HepG2 (cell line): ENCODE results near the gene EREG. TPM values are rescaled to one million over a fixed set of nuclear protein-coding genes. Genes with fewer than 3 reads are reported as not detected.

ENCODE experiments used
- ATAC-seq: fragments of 200-7000 bp; cut with Tn5 transposase; 3 replicates; pipeline ENCODE4 v1.9.1; 2020; ENCODE audit warnings: mild to moderate bottlenecking, moderate library complexity
- BruUV-seq: library from RNA; stranded (reverse); fragments of 400-500 nt; replicated peaks from 2 replicates; lab custom pipeline; 2021; lab: Mats Ljungman, UMichigan
- CTCF ChIA-PET: fragments of 300-600 bp; formaldehyde crosslinking; extraction: SDS; loops from one replicate; lab custom pipeline; 2021; ENCODE audit warnings: low total read pairs, inconsistent platforms, low intra/inter-chr PET ratio; lab: Yijun Ruan, JAX
- POLR2A ChIA-PET: fragments of 350-600 bp; sonication (Branson Sonifier 250); formaldehyde crosslinking; loops from one replicate; lab custom pipeline; 2020; ENCODE audit warnings: antibody characterized with exemption, inconsistent platforms; lab: Yijun Ruan, JAX
- DNase-seq: peaks from one replicate; pipeline ENCODE4 v3.0.0-alpha.2; 2015; ENCODE audit warnings: low spot score
- FAIRE-seq: peaks from 3 replicates; lab custom pipeline; 2011; peaks lifted over from hg19 to GRCh38; lab: Jason Lieb, UNC
- H2AFZ ChIP-seq: one replicate; pipeline ENCODE4 v1.6.1; 2011; ENCODE audit warnings: low read length, inconsistent platforms
- H3K27ac ChIP-seq: fragments of 300-600 bp; 3 replicates; pipeline ENCODE4 v1.8.0; 2011; ENCODE audit warnings: mixed run types, mild to moderate bottlenecking, mixed read lengths, low read length, inconsistent platforms; ENCODE audit not compliant: insufficient read depth; ENCODE audit errors: extremely low read length
- H3K27me3 ChIP-seq, 2 experiments: fragments of 200-600 bp in 1 of 2; 2 replicates in 1 of 2; 3 replicates in 1 of 2; pipeline versions ENCODE4 v1.6.0 to v1.8.0; 2011; ENCODE audit warnings: low read length in 2 of 2, mild to moderate bottlenecking in 2 of 2, moderate library complexity in 2 of 2, inconsistent platforms in 1 of 2; ENCODE audit not compliant: insufficient read depth in 2 of 2, control insufficient read depth in 1 of 2
- H3K36me3 ChIP-seq, 2 experiments: fragments of 200-600 bp in 1 of 2; replicated peaks in 1 of 2; 2 replicates in 1 of 2; 3 replicates in 1 of 2; pipeline versions ENCODE4 v1.5.1 to v1.8.0; 2011; ENCODE audit warnings: low read length in 2 of 2, inconsistent platforms in 1 of 2; ENCODE audit not compliant: insufficient read depth in 2 of 2, control insufficient read depth in 1 of 2
- H3K4me1 ChIP-seq: 2 replicates; pipeline ENCODE4 v1.5.1; 2012; ENCODE audit warnings: low read length, inconsistent platforms; ENCODE audit not compliant: insufficient read depth
- H3K4me2 ChIP-seq: 2 replicates; pipeline ENCODE4 v1.6.0; 2011; ENCODE audit warnings: low read depth, low read length, inconsistent platforms
- H3K4me3 ChIP-seq, 3 experiments: fragments of 200-600 bp in 1 of 3; sonication (generic), shearing (Covaris generic) in 1 of 3; replicated peaks in 1 of 3; 2 replicates each; pipeline ENCODE4 v1.5.1; 2011 to 2016; ENCODE audit warnings: low read length in 3 of 3, inconsistent platforms in 2 of 3, low read depth in 2 of 3, mild to moderate bottlenecking in 2 of 3, control low read depth in 1 of 3, mixed read lengths in 1 of 3; ENCODE audit not compliant: insufficient read depth in 1 of 3
- H3K79me2 ChIP-seq: one replicate; pipeline ENCODE4 v1.6.1; 2011; ENCODE audit warnings: low read length, inconsistent platforms; ENCODE audit not compliant: insufficient read depth
- H3K9ac ChIP-seq: 2 replicates; pipeline ENCODE4 v1.6.0; 2011; ENCODE audit warnings: mild to moderate bottlenecking, low read depth, low read length, inconsistent platforms; ENCODE audit not compliant: insufficient read depth
- H3K9me3 ChIP-seq: 2 replicates; pipeline ENCODE4 v1.5.1; 2012; ENCODE audit warnings: mild to moderate bottlenecking, low read length
- H4K20me1 ChIP-seq: 2 replicates; pipeline ENCODE4 v1.6.0; 2011; ENCODE audit warnings: inconsistent platforms, mild to moderate bottlenecking, low read length, moderate library complexity; ENCODE audit not compliant: insufficient read depth
- NFE2L2 ChIP-seq: fragments of 150-350 bp; IDR thresholded peaks from 2 replicates; pipeline ENCODE4 v1.6.1; 2014; ENCODE audit warnings: low read length
- REXO4 ChIP-seq: sonication (generic); formaldehyde crosslinking; IDR thresholded peaks from 2 replicates; pipeline ENCODE4 v1.8.0; 2022; ENCODE audit warnings: missing genetic modification reagents, mild to moderate bottlenecking, borderline replicate concordance
- SIX1 ChIP-seq: sonication (generic); formaldehyde crosslinking; IDR thresholded peaks from 2 replicates; pipeline ENCODE4 v1.4.0; 2020; ENCODE audit warnings: missing genetic modification reagents, borderline replicate concordance
- SNRNP70 ChIP-seq: fragments of 200-400 bp; formaldehyde crosslinking; IDR thresholded peaks from 2 replicates; pipeline ENCODE4 v1.6.1; 2017; ENCODE audit warnings: mild to moderate bottlenecking, low read depth, low read length, moderate library complexity
- ZBTB46 ChIP-seq: sonication (generic); formaldehyde crosslinking; IDR thresholded peaks from 2 replicates; pipeline ENCODE4 v1.4.0; 2020; ENCODE audit warnings: mild to moderate bottlenecking, missing genetic modification reagents, borderline replicate concordance
- ZNF33A ChIP-seq: sonication (generic); formaldehyde crosslinking; IDR thresholded peaks from 2 replicates; pipeline ENCODE4 v1.5.1; 2020; ENCODE audit warnings: missing genetic modification reagents, mild to moderate bottlenecking, moderate library complexity, borderline replicate concordance
- ZNF343 ChIP-seq: sonication (generic); formaldehyde crosslinking; IDR thresholded peaks from 2 replicates; pipeline ENCODE4 v1.4.0; 2020; ENCODE audit warnings: mild to moderate bottlenecking, missing genetic modification reagents
- ZNF354B ChIP-seq: sonication (generic); formaldehyde crosslinking; IDR thresholded peaks from 2 replicates; pipeline ENCODE4 v1.8.0; 2022; ENCODE audit warnings: mild to moderate bottlenecking, missing genetic modification reagents
- ZNF44 ChIP-seq: sonication (generic); formaldehyde crosslinking; IDR thresholded peaks from 2 replicates; pipeline ENCODE4 v1.5.1; 2020; ENCODE audit warnings: mild to moderate bottlenecking, missing genetic modification reagents
- WGBS: methylation state at CpG from one replicate; pipeline ENCODE4 v1.1.6; 2017; ENCODE audit warnings: low lambda C conversion rate; 5-methylcytosine and 5-hydroxymethylcytosine counted together
- in situ Hi-C: cut with HindIII; loops from 2 replicates; pipeline ENCODE4 v1.10.0; 2017; ENCODE audit warnings: low pct_unique_long_range_greater_than_20kb; ENCODE audit not compliant: extremely low pct_ligation_motif_present
- intact Hi-C: fragments of 100-400 bp; cut with micrococcal nuclease; formaldehyde crosslinking; loops from one replicate; pipeline ENCODE4 v1.10.0; 2022; ENCODE audit not compliant: unreplicated experiment
- polyA plus RNA-seq, 8 experiments: library from polyadenylated mRNA; depleted of rRNA in 3 of 8; stranded (reverse) in 7 of 8; unstranded in 1 of 8; fragments of >200 nt; fragmentation: Illumina TruSeq in 4 of 8; extraction: Trizol in 4 of 8; gene quantifications; 2 replicates each; pipeline versions ENCODE4 v1.2.1 to v1.2.3, GENCODE V29; 2011 to 2016; ENCODE audit warnings: low read depth in 4 of 8, missing spikeins in 1 of 8, mixed read lengths in 1 of 8; ENCODE audit not compliant: insufficient read depth in 1 of 8
- total RNA-seq, 5 experiments: library from RNA; depleted of rRNA; stranded (reverse); fragments of >200 nt; fragmentation: Illumina TruSeq; extraction: Trizol; gene quantifications; 2 replicates each; pipeline ENCODE4 v1.2.3, GENCODE V29; 2016; ENCODE audit warnings: low read depth in 1 of 5

EREG gene
- total and polyA plus RNA-seq, 2 of the 13 experiments (the other 11 are each of a cell fraction or from before 2014, with no cell fraction given): 0.11 to 0.13 TPM

GRCh38 chr4:74319470-74319869 lies 45.5 kb upstream of the EREG start:
- no peak overlapping the region for H3K4me2 ChIP-seq
- TF ChIP-seq NFE2L2 (no peak), ZNF44 (CRISPR knock-in tag) (no peak), REXO4 (CRISPR knock-in tag) (no peak), ZNF343 (no peak), ZBTB46 (CRISPR knock-in tag) (no peak), SNRNP70 (no peak), ZNF33A (no peak), SIX1 (no peak), ZNF354B (CRISPR knock-in tag) (no peak)
- FAIRE-seq: no peak
- WGBS: 41% methylated on average over 5 of the region's 6 CpGs
- H3K79me2 ChIP-seq: no peaks in the 10 kb centered on the region
- in situ Hi-C loops (no loop called here), intact Hi-C loops (no loop called here)
- BruUV-seq: no TSS peak
- ATAC-seq: no peak
- H3K9me3 ChIP-seq: no peaks in the 10 kb centered on the region
- no peaks in the 10 kb centered on the region for H3K4me1 ChIP-seq
- no peak overlapping the region for H3K27ac ChIP-seq
- CTCF ChIA-PET: interaction anchor here (3.2 kb wide), 1 partner anchor 356 kb away, joined by 25 read pairs; no protein-coding TSS in a partner anchor
- POLR2A ChIA-PET: no interaction called here
- H2AFZ ChIP-seq: no peak overlapping the region
- no peaks in the 10 kb centered on the region for H3K36me3 ChIP-seq
- DNase-seq: no peak
- no peak overlapping the region for H3K9ac ChIP-seq
- no peaks in the 10 kb centered on the region for H3K27me3 ChIP-seq
- H3K4me3 ChIP-seq: no peak overlapping the region
- no peaks in the 10 kb centered on the region for H4K20me1 ChIP-seq
